CD4-positive, alpha-beta T cell (primary cell): Measurements from ENCODE around the gene KRT13. TPM values are rescaled to one million over a fixed set of nuclear protein-coding genes. Genes with fewer than 3 reads are reported as not detected.

ENCODE experiments used
- ATAC-seq: fragments of 200-7000 bp; cut with Tn5 transposase; one replicate; pipeline ENCODE4 v1.10.0; 2022; ENCODE audit warnings: mild to moderate bottlenecking; ENCODE audit not compliant: poor library complexity
- CTCF ChIA-PET: fragments of 350-600 bp; sonication (Branson Sonifier 250); formaldehyde crosslinking; loops from one replicate; lab custom pipeline; 2021; ENCODE audit warnings: antibody characterized with exemption, inconsistent platforms; lab: Charles Lee
- POLR2A ChIA-PET: fragments of 350-600 bp; sonication (Branson Sonifier 250); formaldehyde crosslinking; loops from one replicate; lab custom pipeline; 2021; ENCODE audit warnings: antibody characterized with exemption, inconsistent platforms; lab: Charles Lee
- DNase-seq, 14 experiments: peaks; one replicate each; pipeline ENCODE4 v3.0.0-alpha.2; 2013 to 2020; ENCODE audit warnings: mixed read lengths in 2 of 14
- H3K27ac ChIP-seq, 2 donors: one replicate each; pipeline versions ENCODE4 v1.5.1 to v1.7.0; 2013; ENCODE audit warnings: low read length in 2 of 2, low read depth in 1 of 2, mild to moderate bottlenecking in 1 of 2
- H3K27me3 ChIP-seq, 2 experiments: 1 replicate in 1 of 2; 2 replicates in 1 of 2; pipeline versions ENCODE4 v1.6.1 to v1.7.0; 2013; ENCODE audit warnings: low read length in 2 of 2, control low read depth in 1 of 2, mild to moderate bottlenecking in 1 of 2, moderate library complexity in 1 of 2; ENCODE audit not compliant: insufficient read depth in 2 of 2, control insufficient read depth in 1 of 2
- H3K36me3 ChIP-seq: one replicate; pipeline ENCODE4 v1.6.1; 2013; ENCODE audit warnings: low read length, control low read depth; ENCODE audit not compliant: insufficient read depth
- H3K4me1 ChIP-seq: one replicate; pipeline ENCODE4 v1.6.1; 2013; ENCODE audit warnings: low read length, control low read depth; ENCODE audit not compliant: insufficient read depth
- H3K4me3 ChIP-seq: one replicate; pipeline ENCODE4 v1.5.1; 2013; ENCODE audit warnings: mild to moderate bottlenecking, low read length, moderate library complexity
- H3K9me3 ChIP-seq, 2 experiments: 1 replicate in 1 of 2; 2 replicates in 1 of 2; pipeline versions ENCODE4 v1.6.1 to v1.7.0; 2013; ENCODE audit warnings: low read length in 2 of 2, mild to moderate bottlenecking in 2 of 2, control low read depth in 1 of 2, moderate library complexity in 1 of 2; ENCODE audit not compliant: control insufficient read depth in 1 of 2, insufficient read depth in 1 of 2
- H3K27ac Mint-ChIP-seq: one replicate; pipeline ENCODE4 v1.8.0; 2020; ENCODE audit warnings: mixed read lengths
- H3K27me3 Mint-ChIP-seq: one replicate; pipeline ENCODE4 v1.8.0; 2021; ENCODE audit warnings: mixed read lengths
- H3K36me3 Mint-ChIP-seq: one replicate; pipeline ENCODE4 v1.8.0; 2021; ENCODE audit warnings: low read depth, mixed read lengths
- H3K4me1 Mint-ChIP-seq: one replicate; pipeline ENCODE4 v1.8.0; 2021; ENCODE audit warnings: low read depth, mixed read lengths
- H3K4me3 Mint-ChIP-seq: one replicate; pipeline ENCODE4 v1.8.0; 2020; ENCODE audit warnings: mild to moderate bottlenecking, mixed read lengths
- H3K9me3 Mint-ChIP-seq: one replicate; pipeline ENCODE4 v1.8.0; 2020; ENCODE audit warnings: mixed read lengths
- intact Hi-C, 2 experiments: fragments of 100-400 bp; cut with DNase I in 1 of 2; cut with micrococcal nuclease in 1 of 2; formaldehyde crosslinking; loops; one replicate each; pipeline versions ENCODE4 v1.15.1 to v1.9.0; 2023 to 2025; cut with DNase I, micrococcal nuclease
- total RNA-seq, 174 experiments: library from RNA in 2 of 174; stranded (reverse) in 2 of 174; gene quantifications; one replicate each; pipeline ENCODE4 v1.2.3 and lab custom pipeline; 2021 to 2026
- TF ChIP-seq, protein P1 (sequence below): fragments of 200-600 bp; IDR thresholded peaks from one replicate; pipeline ENCODE4 v1.8.0; 2022; ENCODE audit warnings: antibody characterized with exemption, mild to moderate bottlenecking

The KRT13 gene
- total RNA-seq, 2 experiments from 2014 or later: not detected

- Histone ChIP-seq H3K4me3 (no peak overlapping the region), H3K27ac (no peak overlapping the region), H3K4me1 (no peaks in the 10 kb centered on the region), H3K36me3 (no peaks in the 10 kb centered on the region), H3K9me3 (no peaks in the 10 kb centered on the region), H3K27me3 (peaks cover 0 to 5% of the 10 kb centered on the region in 2 experiments)
- no peak overlapping the region for H3K4me3 Mint-ChIP-seq
- CTCF ChIA-PET: no interaction called here
- TF ChIP-seq, protein P1, sequence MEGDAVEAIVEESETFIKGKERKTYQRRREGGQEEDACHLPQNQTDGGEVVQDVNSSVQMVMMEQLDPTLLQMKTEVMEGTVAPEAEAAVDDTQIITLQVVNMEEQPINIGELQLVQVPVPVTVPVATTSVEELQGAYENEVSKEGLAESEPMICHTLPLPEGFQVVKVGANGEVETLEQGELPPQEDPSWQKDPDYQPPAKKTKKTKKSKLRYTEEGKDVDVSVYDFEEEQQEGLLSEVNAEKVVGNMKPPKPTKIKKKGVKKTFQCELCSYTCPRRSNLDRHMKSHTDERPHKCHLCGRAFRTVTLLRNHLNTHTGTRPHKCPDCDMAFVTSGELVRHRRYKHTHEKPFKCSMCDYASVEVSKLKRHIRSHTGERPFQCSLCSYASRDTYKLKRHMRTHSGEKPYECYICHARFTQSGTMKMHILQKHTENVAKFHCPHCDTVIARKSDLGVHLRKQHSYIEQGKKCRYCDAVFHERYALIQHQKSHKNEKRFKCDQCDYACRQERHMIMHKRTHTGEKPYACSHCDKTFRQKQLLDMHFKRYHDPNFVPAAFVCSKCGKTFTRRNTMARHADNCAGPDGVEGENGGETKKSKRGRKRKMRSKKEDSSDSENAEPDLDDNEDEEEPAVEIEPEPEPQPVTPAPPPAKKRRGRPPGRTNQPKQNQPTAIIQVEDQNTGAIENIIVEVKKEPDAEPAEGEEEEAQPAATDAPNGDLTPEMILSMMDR: no peak
- no peak for ATAC-seq
- DNase-seq: no peak
- H3K9me3 Mint-ChIP-seq: no peaks in the 10 kb centered on the region
- POLR2A ChIA-PET: no interaction called here
- H3K4me1 Mint-ChIP-seq: no peaks in the 10 kb centered on the region
- peaks cover 6% of the 10 kb centered on the region for H3K27me3 Mint-ChIP-seq
- H3K27ac Mint-ChIP-seq: no peak overlapping the region
- intact Hi-C loops: no loop called here
- H3K36me3 Mint-ChIP-seq: no peaks in the 10 kb centered on the region
These were observed 6.3 kb upstream of the KRT13 start for GRCh38 chr17:41511716-41512115.

- peaks cover 0 to 5% of the 10 kb centered on the region in 2 experiments for H3K27me3 ChIP-seq
- no peak overlapping the region for H3K4me3 ChIP-seq
- H3K4me1 ChIP-seq: no peaks in the 10 kb centered on the region
- no peak for DNase-seq
- H3K36me3 ChIP-seq: no peaks in the 10 kb centered on the region
- no peaks in the 10 kb centered on the region for H3K4me1 Mint-ChIP-seq
- peaks cover 6% of the 10 kb centered on the region for H3K27me3 Mint-ChIP-seq
- H3K36me3 Mint-ChIP-seq: no peaks in the 10 kb centered on the region
- H3K9me3 Mint-ChIP-seq: no peaks in the 10 kb centered on the region
- no peak overlapping the region for H3K27ac ChIP-seq
- ATAC-seq: no peak
- ChIA-PET POLR2A (no interaction called here), CTCF (no interaction called here)
- no peak overlapping the region for H3K27ac Mint-ChIP-seq
- intact Hi-C loops: no loop called here
- TF ChIP-seq, protein P1: no peak
- no peak overlapping the region for H3K4me3 Mint-ChIP-seq
- H3K9me3 ChIP-seq: no peaks in the 10 kb centered on the region
These were observed 5.7 kb upstream of the KRT13 start for GRCh38 chr17:41511116-41511515.

GRCh38 chr17:41510251-41511065 is 5.0 kb upstream of the KRT13 start:
- no peak for ATAC-seq
- ChIA-PET CTCF (interaction anchor here (0.6 kb wide), 1 partner anchor 35 kb away, joined by 3 read pairs; no protein-coding TSS in a partner anchor), POLR2A (no interaction called here)
- no peak overlapping the region for H3K27ac Mint-ChIP-seq
- H3K36me3 Mint-ChIP-seq: no peaks in the 10 kb centered on the region
- H3K4me3 Mint-ChIP-seq: no peak overlapping the region
- H3K4me1 Mint-ChIP-seq: no peaks in the 10 kb centered on the region
- DNase-seq: no peak
- Histone ChIP-seq H3K36me3 (no peaks in the 10 kb centered on the region), H3K4me1 (no peaks in the 10 kb centered on the region), H3K27ac (no peak overlapping the region), H3K27me3 (peaks cover 0 to 2% of the 10 kb centered on the region in 2 experiments), H3K9me3 (no peaks in the 10 kb centered on the region), H3K4me3 (no peak overlapping the region)
- peaks cover 6% of the 10 kb centered on the region for H3K27me3 Mint-ChIP-seq
- TF ChIP-seq, protein P1: no peak
- intact Hi-C loops: no loop called here
- H3K9me3 Mint-ChIP-seq: no peaks in the 10 kb centered on the region
